ENCODE results near the gene PABPN1L.

DNA sequence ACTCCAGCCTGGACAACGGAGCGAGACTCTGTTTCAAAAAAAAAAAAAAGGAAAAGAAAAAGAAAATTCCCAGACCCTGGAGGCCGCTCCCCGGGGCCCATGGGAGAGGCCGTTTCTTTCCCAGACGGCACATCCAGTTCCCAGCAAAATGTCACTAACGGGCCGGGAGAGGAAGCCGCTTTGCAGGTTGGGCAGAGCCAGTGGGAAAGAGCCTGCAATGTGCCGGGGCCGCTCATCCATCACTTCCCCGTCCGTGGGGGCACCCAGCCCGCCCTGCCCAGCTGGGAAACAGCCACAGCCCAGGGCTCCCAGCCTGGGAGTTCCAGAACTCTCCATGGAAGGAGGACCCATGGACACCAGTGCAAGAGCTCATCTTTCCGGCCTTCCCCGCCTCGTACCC, 41.8 kb upstream of the PABPN1L start:
- TF ChIP-seq SP1 (IDR thresholded peaks at IDR 0.05) (no peak), FOXK2 (IDR thresholded peaks at IDR 0.05) (no peak), SUZ12 (IDR thresholded peaks at IDR 0.05) (no peak), FOXM1 (IDR thresholded peaks at IDR 0.05; ENCODE audit: borderline replicate concordance) (no peak), BHLHE40 (IDR thresholded peaks at IDR 0.05; ENCODE audit: borderline replicate concordance) (no peak), ELF4 (IDR thresholded peaks at IDR 0.05) (no peak), ZNF384 (IDR thresholded peaks at IDR 0.05) (no peak), NFRKB (IDR thresholded peaks at IDR 0.05) (no peak), LEF1 (IDR thresholded peaks at IDR 0.05; ENCODE audit: borderline replicate concordance) (no peak)
- TF ChIP-seq, protein P1, sequence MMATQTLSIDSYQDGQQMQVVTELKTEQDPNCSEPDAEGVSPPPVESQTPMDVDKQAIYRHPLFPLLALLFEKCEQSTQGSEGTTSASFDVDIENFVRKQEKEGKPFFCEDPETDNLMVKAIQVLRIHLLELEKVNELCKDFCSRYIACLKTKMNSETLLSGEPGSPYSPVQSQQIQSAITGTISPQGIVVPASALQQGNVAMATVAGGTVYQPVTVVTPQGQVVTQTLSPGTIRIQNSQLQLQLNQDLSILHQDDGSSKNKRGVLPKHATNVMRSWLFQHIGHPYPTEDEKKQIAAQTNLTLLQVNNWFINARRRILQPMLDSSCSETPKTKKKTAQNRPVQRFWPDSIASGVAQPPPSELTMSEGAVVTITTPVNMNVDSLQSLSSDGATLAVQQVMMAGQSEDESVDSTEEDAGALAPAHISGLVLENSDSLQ (IDR thresholded peaks at IDR 0.05), result no peak
